GM23338 (cell line): Measurements from ENCODE around the gene SDHAF1. TPM values are rescaled to one million over a fixed set of nuclear protein-coding genes. Genes with fewer than 3 reads are reported as not detected.

ENCODE experiments used
- ATAC-seq: fragments of 200-7000 bp; cut with Tn5 transposase; 3 replicates; pipeline ENCODE4 v1.9.1; 2020
- DNase-seq: peaks from one replicate; pipeline ENCODE4 v3.0.0-alpha.2; 2015; ENCODE audit warnings: low spot score
- H2AFZ ChIP-seq: fragments of 200-600 bp; sonication (generic); 2 replicates; pipeline ENCODE4 v1.8.0; 2016; ENCODE audit warnings: antibody characterized with exemption, mild to moderate bottlenecking, moderate library complexity
- H3F3A ChIP-seq: fragments of 200-600 bp; sonication (generic); replicated peaks from 2 replicates; pipeline ENCODE4 v1.8.0; 2017; ENCODE audit warnings: antibody characterized with exemption, mixed run types, low read depth
- H3K27ac ChIP-seq: fragments of 200-600 bp; sonication (generic); 2 replicates; pipeline ENCODE4 v1.6.1; 2016; ENCODE audit warnings: low read depth
- H3K27me3 ChIP-seq: fragments of 200-600 bp; sonication (generic); 2 replicates; pipeline ENCODE4 v1.8.0; 2016; ENCODE audit warnings: mild to moderate bottlenecking, mixed run types, moderate library complexity; ENCODE audit not compliant: insufficient read depth
- H3K36me3 ChIP-seq: fragments of 200-600 bp; sonication (generic); 2 replicates; pipeline ENCODE4 v1.8.0; 2016; ENCODE audit warnings: mild to moderate bottlenecking; ENCODE audit not compliant: insufficient read depth
- H3K4me1 ChIP-seq: fragments of 200-600 bp; sonication (generic); 2 replicates; pipeline ENCODE4 v1.8.0; 2016; ENCODE audit warnings: mild to moderate bottlenecking, moderate library complexity; ENCODE audit not compliant: insufficient read depth
- H3K4me2 ChIP-seq: fragments of 200-600 bp; sonication (generic); 2 replicates; pipeline ENCODE4 v1.7.1; 2017; ENCODE audit warnings: mixed run types
- H3K4me3 ChIP-seq: fragments of 200-600 bp; sonication (generic); 2 replicates; pipeline ENCODE4 v1.6.1; 2016; ENCODE audit warnings: mixed run types
- H3K79me2 ChIP-seq: fragments of 200-600 bp; sonication (generic); replicated peaks from 2 replicates; pipeline ENCODE4 v1.8.0; 2017; ENCODE audit warnings: mild to moderate bottlenecking; ENCODE audit not compliant: insufficient read depth
- H3K9me2 ChIP-seq: fragments of 200-600 bp; sonication (generic); 2 replicates; pipeline ENCODE4 v1.8.0; 2017; ENCODE audit not compliant: insufficient read depth
- H4K20me1 ChIP-seq: fragments of 200-600 bp; sonication (generic); replicated peaks from 2 replicates; pipeline ENCODE4 v1.8.0; 2017; ENCODE audit warnings: mild to moderate bottlenecking; ENCODE audit not compliant: insufficient read depth
- H3K27ac Mint-ChIP-seq: 2 replicates; pipeline ENCODE4 v1.8.0; 2020; ENCODE audit warnings: inconsistent platforms, mild to moderate bottlenecking, moderate library complexity, mixed read lengths
- H3K27me3 Mint-ChIP-seq: 3 replicates; pipeline ENCODE4 v1.8.0; 2022; ENCODE audit warnings: low read depth, mild to moderate bottlenecking, moderate library complexity, mixed read lengths, inconsistent platforms; ENCODE audit not compliant: insufficient read depth, poor library complexity
- H3K36me3 Mint-ChIP-seq: 3 replicates; pipeline ENCODE4 v1.8.0; 2021; ENCODE audit warnings: low read depth, mild to moderate bottlenecking, inconsistent platforms, moderate library complexity, mixed read lengths
- H3K4me1 Mint-ChIP-seq: 3 replicates; pipeline ENCODE4 v1.8.0; 2020; ENCODE audit warnings: mild to moderate bottlenecking, inconsistent platforms, mixed read lengths
- H3K4me3 Mint-ChIP-seq: 3 replicates; pipeline ENCODE4 v1.8.0; 2021; ENCODE audit warnings: moderate library complexity, mild to moderate bottlenecking, inconsistent platforms, mixed read lengths
- H3K9me3 Mint-ChIP-seq: 3 replicates; pipeline ENCODE4 v1.8.0; 2020; ENCODE audit warnings: moderate library complexity, mild to moderate bottlenecking, inconsistent platforms, mixed read lengths
- CREB1 ChIP-seq: fragments of 250-450 bp; sonication (Bioruptor Pico); IDR thresholded peaks from 2 replicates; pipeline ENCODE4 v1.5.0; 2020; ENCODE audit warnings: low read depth, mild to moderate bottlenecking, moderate library complexity
- ETS1 ChIP-seq: IDR thresholded peaks from 2 replicates; pipeline ENCODE4 v1.6.1; 2016; ENCODE audit warnings: antibody characterized with exemption
- EZH2 ChIP-seq: fragments of 200-600 bp; sonication (generic); IDR thresholded peaks from one replicate; pipeline ENCODE4 v1.8.0; 2017; ENCODE audit warnings: antibody characterized with exemption, mild to moderate bottlenecking, low read depth; ENCODE audit not compliant: unreplicated experiment
- EZH2phosphoT487 ChIP-seq: fragments of 200-600 bp; sonication (generic); IDR thresholded peaks from one replicate; pipeline ENCODE4 v1.8.1; 2018; ENCODE audit warnings: antibody characterized with exemption; ENCODE audit not compliant: unreplicated experiment
- JUNB ChIP-seq: IDR thresholded peaks from one replicate; pipeline ENCODE4 v1.6.1; 2016; ENCODE audit warnings: antibody characterized with exemption; ENCODE audit not compliant: unreplicated experiment
- NANOG ChIP-seq: IDR thresholded peaks from 2 replicates; pipeline ENCODE4 v1.6.1; 2016; ENCODE audit warnings: antibody characterized with exemption, borderline replicate concordance
- POLR2AphosphoS5 ChIP-seq: IDR thresholded peaks from 2 replicates; pipeline ENCODE4 v1.6.1; 2016; ENCODE audit warnings: antibody characterized with exemption, low read depth
- STAT1 ChIP-seq: IDR thresholded peaks from one replicate; pipeline ENCODE4 v1.6.1; 2016; ENCODE audit warnings: antibody characterized with exemption; ENCODE audit not compliant: unreplicated experiment
- ZNF114 ChIP-seq: fragments of 250-450 bp; sonication (Bioruptor Pico); IDR thresholded peaks from 2 replicates; pipeline ENCODE4 v1.5.0; 2020; ENCODE audit warnings: mild to moderate bottlenecking, moderate library complexity
- ZNF331 ChIP-seq: fragments of 250-450 bp; sonication (Bioruptor Pico); IDR thresholded peaks from 2 replicates; pipeline ENCODE4 v1.5.0; 2020; ENCODE audit warnings: low read depth, mild to moderate bottlenecking, moderate library complexity
- polyA plus RNA-seq: library from polyadenylated mRNA; unstranded; fragments of >200 nt; fragmentation: Nextera tagmentation; extraction: Ambion mirVana; gene quantifications from 2 replicates; pipeline ENCODE4 v1.2.1, GENCODE V29; 2016
- total RNA-seq: library from RNA; depleted of rRNA; stranded (reverse); fragments of >200 nt; shearing (Covaris generic); gene quantifications from 2 replicates; pipeline ENCODE4 v1.2.3, GENCODE V29; 2014
- TF ChIP-seq, protein P1 (sequence below): IDR thresholded peaks from one replicate; pipeline ENCODE4 v1.6.1; 2018; ENCODE audit warnings: antibody characterized with exemption; ENCODE audit not compliant: unreplicated experiment
- TF ChIP-seq, protein P2 (sequence below): fragments of 250-450 bp; sonication (Bioruptor Pico); IDR thresholded peaks from 2 replicates; pipeline ENCODE4 v1.5.0; 2020; ENCODE audit warnings: mild to moderate bottlenecking, moderate library complexity
- TF ChIP-seq, protein P3 (sequence below), 2 experiments: fragments of 200-600 bp in 1 of 2; sonication (generic) in 1 of 2; conservative IDR thresholded peaks; 2 replicates each; pipeline versions ENCODE4 v1.5.1 to v1.6.1; 2016 to 2017; ENCODE audit warnings: antibody characterized with exemption in 2 of 2, low read depth in 2 of 2, mild to moderate bottlenecking in 2 of 2, moderate library complexity in 1 of 2

SDHAF1 gene
- total and polyA plus RNA-seq, 2 experiments from 2014 or later = 19.9 to 55.9 TPM

DNA sequence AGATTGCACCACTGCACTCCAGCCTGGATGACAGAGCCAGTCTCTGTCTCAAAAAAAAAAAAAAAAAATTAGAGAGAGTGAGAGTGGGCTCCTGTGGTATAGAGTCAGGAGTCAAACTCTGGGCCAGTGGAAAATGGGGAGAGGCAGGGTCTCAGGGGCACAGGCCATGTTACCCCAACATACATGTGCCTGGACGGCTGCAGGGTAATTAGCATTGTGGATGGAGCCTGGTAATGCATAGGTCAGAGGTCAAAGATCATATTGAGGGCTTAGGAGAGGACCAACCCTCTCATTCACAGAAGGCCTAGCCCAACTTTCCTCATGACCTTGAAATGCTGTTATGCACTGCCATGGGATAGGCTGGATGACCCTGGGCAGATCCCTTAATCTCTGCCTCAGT, 30.6 kb downstream of the SDHAF1 start:
- TF ChIP-seq, protein P1, sequence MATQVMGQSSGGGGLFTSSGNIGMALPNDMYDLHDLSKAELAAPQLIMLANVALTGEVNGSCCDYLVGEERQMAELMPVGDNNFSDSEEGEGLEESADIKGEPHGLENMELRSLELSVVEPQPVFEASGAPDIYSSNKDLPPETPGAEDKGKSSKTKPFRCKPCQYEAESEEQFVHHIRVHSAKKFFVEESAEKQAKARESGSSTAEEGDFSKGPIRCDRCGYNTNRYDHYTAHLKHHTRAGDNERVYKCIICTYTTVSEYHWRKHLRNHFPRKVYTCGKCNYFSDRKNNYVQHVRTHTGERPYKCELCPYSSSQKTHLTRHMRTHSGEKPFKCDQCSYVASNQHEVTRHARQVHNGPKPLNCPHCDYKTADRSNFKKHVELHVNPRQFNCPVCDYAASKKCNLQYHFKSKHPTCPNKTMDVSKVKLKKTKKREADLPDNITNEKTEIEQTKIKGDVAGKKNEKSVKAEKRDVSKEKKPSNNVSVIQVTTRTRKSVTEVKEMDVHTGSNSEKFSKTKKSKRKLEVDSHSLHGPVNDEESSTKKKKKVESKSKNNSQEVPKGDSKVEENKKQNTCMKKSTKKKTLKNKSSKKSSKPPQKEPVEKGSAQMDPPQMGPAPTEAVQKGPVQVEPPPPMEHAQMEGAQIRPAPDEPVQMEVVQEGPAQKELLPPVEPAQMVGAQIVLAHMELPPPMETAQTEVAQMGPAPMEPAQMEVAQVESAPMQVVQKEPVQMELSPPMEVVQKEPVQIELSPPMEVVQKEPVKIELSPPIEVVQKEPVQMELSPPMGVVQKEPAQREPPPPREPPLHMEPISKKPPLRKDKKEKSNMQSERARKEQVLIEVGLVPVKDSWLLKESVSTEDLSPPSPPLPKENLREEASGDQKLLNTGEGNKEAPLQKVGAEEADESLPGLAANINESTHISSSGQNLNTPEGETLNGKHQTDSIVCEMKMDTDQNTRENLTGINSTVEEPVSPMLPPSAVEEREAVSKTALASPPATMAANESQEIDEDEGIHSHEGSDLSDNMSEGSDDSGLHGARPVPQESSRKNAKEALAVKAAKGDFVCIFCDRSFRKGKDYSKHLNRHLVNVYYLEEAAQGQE = no peak
- TF ChIP-seq CREB1 (CRISPR knock-in tag) = no peak
- TF ChIP-seq EZH2phosphoT487 = no peak
- TF ChIP-seq, protein P2, sequence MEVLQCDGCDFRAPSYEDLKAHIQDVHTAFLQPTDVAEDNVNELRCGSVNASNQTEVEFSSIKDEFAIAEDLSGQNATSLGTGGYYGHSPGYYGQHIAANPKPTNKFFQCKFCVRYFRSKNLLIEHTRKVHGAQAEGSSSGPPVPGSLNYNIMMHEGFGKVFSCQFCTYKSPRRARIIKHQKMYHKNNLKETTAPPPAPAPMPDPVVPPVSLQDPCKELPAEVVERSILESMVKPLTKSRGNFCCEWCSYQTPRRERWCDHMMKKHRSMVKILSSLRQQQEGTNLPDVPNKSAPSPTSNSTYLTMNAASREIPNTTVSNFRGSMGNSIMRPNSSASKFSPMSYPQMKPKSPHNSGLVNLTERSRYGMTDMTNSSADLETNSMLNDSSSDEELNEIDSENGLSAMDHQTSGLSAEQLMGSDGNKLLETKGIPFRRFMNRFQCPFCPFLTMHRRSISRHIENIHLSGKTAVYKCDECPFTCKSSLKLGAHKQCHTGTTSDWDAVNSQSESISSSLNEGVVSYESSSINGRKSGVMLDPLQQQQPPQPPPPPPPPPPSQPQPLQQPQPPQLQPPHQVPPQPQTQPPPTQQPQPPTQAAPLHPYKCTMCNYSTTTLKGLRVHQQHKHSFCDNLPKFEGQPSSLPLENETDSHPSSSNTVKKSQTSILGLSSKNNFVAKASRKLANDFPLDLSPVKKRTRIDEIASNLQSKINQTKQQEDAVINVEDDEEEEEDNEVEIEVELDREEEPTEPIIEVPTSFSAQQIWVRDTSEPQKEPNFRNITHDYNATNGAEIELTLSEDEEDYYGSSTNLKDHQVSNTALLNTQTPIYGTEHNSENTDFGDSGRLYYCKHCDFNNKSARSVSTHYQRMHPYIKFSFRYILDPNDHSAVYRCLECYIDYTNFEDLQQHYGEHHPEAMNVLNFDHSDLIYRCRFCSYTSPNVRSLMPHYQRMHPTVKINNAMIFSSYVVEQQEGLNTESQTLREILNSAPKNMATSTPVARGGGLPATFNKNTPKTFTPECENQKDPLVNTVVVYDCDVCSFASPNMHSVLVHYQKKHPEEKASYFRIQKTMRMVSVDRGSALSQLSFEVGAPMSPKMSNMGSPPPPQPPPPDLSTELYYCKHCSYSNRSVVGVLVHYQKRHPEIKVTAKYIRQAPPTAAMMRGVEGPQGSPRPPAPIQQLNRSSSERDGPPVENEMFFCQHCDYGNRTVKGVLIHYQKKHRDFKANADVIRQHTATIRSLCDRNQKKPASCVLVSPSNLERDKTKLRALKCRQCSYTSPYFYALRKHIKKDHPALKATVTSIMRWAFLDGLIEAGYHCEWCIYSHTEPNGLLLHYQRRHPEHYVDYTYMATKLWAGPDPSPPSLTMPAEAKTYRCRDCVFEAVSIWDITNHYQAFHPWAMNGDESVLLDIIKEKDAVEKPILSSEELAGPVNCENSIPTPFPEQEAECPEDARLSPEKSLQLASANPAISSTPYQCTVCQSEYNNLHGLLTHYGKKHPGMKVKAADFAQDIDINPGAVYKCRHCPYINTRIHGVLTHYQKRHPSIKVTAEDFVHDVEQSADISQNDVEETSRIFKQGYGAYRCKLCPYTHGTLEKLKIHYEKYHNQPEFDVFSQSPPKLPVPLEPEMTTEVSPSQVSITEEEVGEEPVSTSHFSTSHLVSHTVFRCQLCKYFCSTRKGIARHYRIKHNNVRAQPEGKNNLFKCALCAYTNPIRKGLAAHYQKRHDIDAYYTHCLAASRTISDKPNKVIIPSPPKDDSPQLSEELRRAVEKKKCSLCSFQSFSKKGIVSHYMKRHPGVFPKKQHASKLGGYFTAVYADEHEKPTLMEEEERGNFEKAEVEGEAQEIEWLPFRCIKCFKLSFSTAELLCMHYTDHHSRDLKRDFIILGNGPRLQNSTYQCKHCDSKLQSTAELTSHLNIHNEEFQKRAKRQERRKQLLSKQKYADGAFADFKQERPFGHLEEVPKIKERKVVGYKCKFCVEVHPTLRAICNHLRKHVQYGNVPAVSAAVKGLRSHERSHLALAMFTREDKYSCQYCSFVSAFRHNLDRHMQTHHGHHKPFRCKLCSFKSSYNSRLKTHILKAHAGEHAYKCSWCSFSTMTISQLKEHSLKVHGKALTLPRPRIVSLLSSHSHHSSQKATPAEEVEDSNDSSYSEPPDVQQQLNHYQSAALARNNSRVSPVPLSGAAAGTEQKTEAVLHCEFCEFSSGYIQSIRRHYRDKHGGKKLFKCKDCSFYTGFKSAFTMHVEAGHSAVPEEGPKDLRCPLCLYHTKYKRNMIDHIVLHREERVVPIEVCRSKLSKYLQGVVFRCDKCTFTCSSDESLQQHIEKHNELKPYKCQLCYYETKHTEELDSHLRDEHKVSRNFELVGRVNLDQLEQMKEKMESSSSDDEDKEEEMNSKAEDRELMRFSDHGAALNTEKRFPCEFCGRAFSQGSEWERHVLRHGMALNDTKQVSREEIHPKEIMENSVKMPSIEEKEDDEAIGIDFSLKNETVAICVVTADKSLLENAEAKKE (CRISPR knock-in tag) = no peak
- no peak for TF ChIP-seq POLR2AphosphoS5
- TF ChIP-seq NANOG = no peak
- no peak for TF ChIP-seq EZH2
- TF ChIP-seq, protein P3, sequence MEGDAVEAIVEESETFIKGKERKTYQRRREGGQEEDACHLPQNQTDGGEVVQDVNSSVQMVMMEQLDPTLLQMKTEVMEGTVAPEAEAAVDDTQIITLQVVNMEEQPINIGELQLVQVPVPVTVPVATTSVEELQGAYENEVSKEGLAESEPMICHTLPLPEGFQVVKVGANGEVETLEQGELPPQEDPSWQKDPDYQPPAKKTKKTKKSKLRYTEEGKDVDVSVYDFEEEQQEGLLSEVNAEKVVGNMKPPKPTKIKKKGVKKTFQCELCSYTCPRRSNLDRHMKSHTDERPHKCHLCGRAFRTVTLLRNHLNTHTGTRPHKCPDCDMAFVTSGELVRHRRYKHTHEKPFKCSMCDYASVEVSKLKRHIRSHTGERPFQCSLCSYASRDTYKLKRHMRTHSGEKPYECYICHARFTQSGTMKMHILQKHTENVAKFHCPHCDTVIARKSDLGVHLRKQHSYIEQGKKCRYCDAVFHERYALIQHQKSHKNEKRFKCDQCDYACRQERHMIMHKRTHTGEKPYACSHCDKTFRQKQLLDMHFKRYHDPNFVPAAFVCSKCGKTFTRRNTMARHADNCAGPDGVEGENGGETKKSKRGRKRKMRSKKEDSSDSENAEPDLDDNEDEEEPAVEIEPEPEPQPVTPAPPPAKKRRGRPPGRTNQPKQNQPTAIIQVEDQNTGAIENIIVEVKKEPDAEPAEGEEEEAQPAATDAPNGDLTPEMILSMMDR (conservative IDR thresholded peaks at IDR 0.05; ENCODE audit: low read depth in 2 of 2) = no peak
- TF ChIP-seq ETS1 = no peak
- no peak for TF ChIP-seq STAT1
- no peak for TF ChIP-seq ZNF331 (CRISPR knock-in tag)
- no peak for TF ChIP-seq JUNB
- TF ChIP-seq ZNF114 (CRISPR knock-in tag) = no peak
- DNase-seq = no peak
- Histone ChIP-seq H3K79me2 (no peaks in the 10 kb centered on the region), H3K4me3 (no peak overlapping the region), H3K27ac (no peak overlapping the region), H3K4me2 (no peak overlapping the region), H3K36me3 (no peaks in the 10 kb centered on the region; the same call in 1 of the 2 replicates), H2AFZ (no peak overlapping the region), H3F3A (no peaks in the 10 kb centered on the region), H3K4me1 (no peaks in the 10 kb centered on the region), H4K20me1 (peaks cover 6% of the 10 kb centered on the region), H3K9me2 (no peaks in the 10 kb centered on the region), H3K27me3 (no peaks in the 10 kb centered on the region)
- H3K9me3 Mint-ChIP-seq = no peaks in the 10 kb centered on the region
- no peak overlapping the region for H3K4me3 Mint-ChIP-seq
- peaks cover 18% of the 10 kb centered on the region for H3K36me3 Mint-ChIP-seq
- peaks cover 2% of the 10 kb centered on the region for H3K27me3 Mint-ChIP-seq
- ATAC-seq = no peak
- no peaks in the 10 kb centered on the region for H3K4me1 Mint-ChIP-seq
- H3K27ac Mint-ChIP-seq = no peak overlapping the region
